HepG2 (cell line): ENCODE results near the gene AMN. TPM values are rescaled to one million over a fixed set of nuclear protein-coding genes. Genes with fewer than 3 reads are reported as not detected.
A peak's percentile ranks its signal among the peaks of the same experiment; 100 is the strongest.

ENCODE experiments used
- ATF4 ChIP-seq, 2 experiments: fragments of 450-650 bp in 1 of 2; sonication (generic) in 1 of 2; formaldehyde crosslinking; IDR thresholded peaks; 2 replicates each; pipeline versions ENCODE4 v1.5.0 to v1.8.0; 2020 to 2022; ENCODE audit warnings: mild to moderate bottlenecking in 1 of 2, missing genetic modification reagents in 1 of 2
- ATM ChIP-seq: fragments of 450-650 bp; IDR thresholded peaks from 2 replicates; pipeline ENCODE4 v1.7.1; 2017; ENCODE audit warnings: mild to moderate bottlenecking, borderline replicate concordance
- CBX1 ChIP-seq: IDR thresholded peaks from one replicate; pipeline ENCODE4 v1.6.1; 2016; ENCODE audit warnings: antibody characterized with exemption, low read depth
- DMAP1 ChIP-seq: IDR thresholded peaks from 2 replicates; pipeline ENCODE4 v1.6.1; 2016
- NCOA2 ChIP-seq: sonication (generic); formaldehyde crosslinking; IDR thresholded peaks from 2 replicates; pipeline ENCODE4 v1.8.0; 2022; ENCODE audit warnings: inconsistent platforms
- PAX8 ChIP-seq: sonication (generic); formaldehyde crosslinking; IDR thresholded peaks from 2 replicates; pipeline ENCODE4 v1.8.0; 2022; ENCODE audit warnings: mild to moderate bottlenecking, missing genetic modification reagents, borderline replicate concordance
- RNF219 ChIP-seq: sonication (generic); formaldehyde crosslinking; IDR thresholded peaks from 2 replicates; pipeline ENCODE4 v1.5.0; 2020; ENCODE audit warnings: mild to moderate bottlenecking, missing genetic modification reagents
- TBX3 ChIP-seq: fragments of 450-650 bp; IDR thresholded peaks from 2 replicates; pipeline ENCODE4 v1.6.1; 2017; ENCODE audit warnings: antibody characterized with exemption, mild to moderate bottlenecking, inconsistent platforms, borderline replicate concordance
- TCF12 ChIP-seq, 2 experiments: fragments of 450-650 bp in 1 of 2; sonication (generic) in 1 of 2; formaldehyde crosslinking in 1 of 2; IDR thresholded peaks; 2 replicates each; pipeline versions ENCODE4 v1.6.1 to v1.8.0; 2017 to 2022; ENCODE audit warnings: antibody characterized with exemption in 1 of 2, mild to moderate bottlenecking in 1 of 2, missing genetic modification reagents in 1 of 2, moderate library complexity in 1 of 2
- ZBTB2 ChIP-seq: sonication (generic); formaldehyde crosslinking; IDR thresholded peaks from 2 replicates; pipeline ENCODE4 v1.8.0; 2022; ENCODE audit warnings: low read depth, missing genetic modification reagents
- ZBTB39 ChIP-seq: sonication (generic); formaldehyde crosslinking; IDR thresholded peaks from 2 replicates; pipeline ENCODE4 v1.5.0; 2020; ENCODE audit warnings: missing genetic modification reagents
- ZNF33B ChIP-seq: sonication (generic); formaldehyde crosslinking; IDR thresholded peaks from 2 replicates; pipeline ENCODE4 v1.5.1; 2020; ENCODE audit warnings: mild to moderate bottlenecking, missing genetic modification reagents
- ZNF644 ChIP-seq: IDR thresholded peaks from 2 replicates; pipeline ENCODE4 v1.6.1; 2016; ENCODE audit warnings: low read depth
- ZSCAN30 ChIP-seq: sonication (generic); formaldehyde crosslinking; IDR thresholded peaks from 2 replicates; pipeline ENCODE4 v1.5.0; 2020; ENCODE audit warnings: mild to moderate bottlenecking, missing genetic modification reagents
- ZSCAN31 ChIP-seq: sonication (generic); formaldehyde crosslinking; IDR thresholded peaks from 2 replicates; pipeline ENCODE4 v1.5.0; 2020; ENCODE audit warnings: low read depth, mild to moderate bottlenecking, missing genetic modification reagents
- polyA plus RNA-seq, 8 experiments: library from polyadenylated mRNA; depleted of rRNA in 3 of 8; stranded (reverse) in 7 of 8; unstranded in 1 of 8; fragments of >200 nt; fragmentation: Illumina TruSeq in 4 of 8; extraction: Trizol in 4 of 8; gene quantifications; 2 replicates each; pipeline versions ENCODE4 v1.2.1 to v1.2.3, GENCODE V29; 2011 to 2016; ENCODE audit warnings: low read depth in 4 of 8, missing spikeins in 1 of 8, mixed read lengths in 1 of 8; ENCODE audit not compliant: insufficient read depth in 1 of 8
- total RNA-seq, 5 experiments: library from RNA; depleted of rRNA; stranded (reverse); fragments of >200 nt; fragmentation: Illumina TruSeq; extraction: Trizol; gene quantifications; 2 replicates each; pipeline ENCODE4 v1.2.3, GENCODE V29; 2016; ENCODE audit warnings: low read depth in 1 of 5
- TF ChIP-seq, protein P1 (sequence below): IDR thresholded peaks from 2 replicates; pipeline ENCODE4 v1.6.1; 2018; ENCODE audit warnings: missing genetic modification reagents, mild to moderate bottlenecking, missing compliant biosample characterization
- TF ChIP-seq, protein P2 (sequence below): sonication (generic); formaldehyde crosslinking; IDR thresholded peaks from 2 replicates; pipeline ENCODE4 v1.9.0; 2021; ENCODE audit warnings: missing genetic modification reagents, borderline replicate concordance

AMN gene
- total and polyA plus RNA-seq, 2 of the 13 experiments (the other 11 are each of a cell fraction or from before 2014, with no cell fraction given), result 9.8 to 33.1 TPM

GRCh38 chr14:102922490-102923200, at the start of gene AMN (continued):
- TF ChIP-seq RNF219 (CRISPR knock-in tag), result no peak
- no peak for TF ChIP-seq ATF4 (CRISPR knock-in tag; IDR thresholded peaks at IDR 0.05)
- TF ChIP-seq TCF12 (IDR thresholded peaks at IDR 0.05), result no peak
- no peak for TF ChIP-seq TCF12 (CRISPR knock-in tag; IDR thresholded peaks at IDR 0.05)
- peak; percentile 72; the same call in 1 of the 2 replicates for TF ChIP-seq ZNF33B
- TF ChIP-seq ZBTB39 (CRISPR knock-in tag), result peak; percentile 51; the same call in 1 of the 2 replicates
- TF ChIP-seq NCOA2 (CRISPR knock-in tag), result peak; percentile 67; the same call in 1 of the 2 replicates
- TF ChIP-seq ZBTB2 (CRISPR knock-in tag), result 0 out of 2 replicates have a peak, but pooled peaks have one; percentile 20
- TF ChIP-seq TBX3, result no peak
- no peak for TF ChIP-seq ZNF644 (CRISPR knock-in tag)
- TF ChIP-seq ZSCAN30 (CRISPR knock-in tag), result no peak; the same call in 1 of the 2 replicates
- TF ChIP-seq ATM, result no peak
- peak; percentile 81 for TF ChIP-seq ZSCAN31 (CRISPR knock-in tag)
- TF ChIP-seq, protein P1, sequence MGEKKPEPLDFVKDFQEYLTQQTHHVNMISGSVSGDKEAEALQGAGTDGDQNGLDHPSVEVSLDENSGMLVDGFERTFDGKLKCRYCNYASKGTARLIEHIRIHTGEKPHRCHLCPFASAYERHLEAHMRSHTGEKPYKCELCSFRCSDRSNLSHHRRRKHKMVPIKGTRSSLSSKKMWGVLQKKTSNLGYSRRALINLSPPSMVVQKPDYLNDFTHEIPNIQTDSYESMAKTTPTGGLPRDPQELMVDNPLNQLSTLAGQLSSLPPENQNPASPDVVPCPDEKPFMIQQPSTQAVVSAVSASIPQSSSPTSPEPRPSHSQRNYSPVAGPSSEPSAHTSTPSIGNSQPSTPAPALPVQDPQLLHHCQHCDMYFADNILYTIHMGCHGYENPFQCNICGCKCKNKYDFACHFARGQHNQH (CRISPR knock-in tag), result peak; percentile 82; the same call in 1 of the 2 replicates
- TF ChIP-seq, protein P2, sequence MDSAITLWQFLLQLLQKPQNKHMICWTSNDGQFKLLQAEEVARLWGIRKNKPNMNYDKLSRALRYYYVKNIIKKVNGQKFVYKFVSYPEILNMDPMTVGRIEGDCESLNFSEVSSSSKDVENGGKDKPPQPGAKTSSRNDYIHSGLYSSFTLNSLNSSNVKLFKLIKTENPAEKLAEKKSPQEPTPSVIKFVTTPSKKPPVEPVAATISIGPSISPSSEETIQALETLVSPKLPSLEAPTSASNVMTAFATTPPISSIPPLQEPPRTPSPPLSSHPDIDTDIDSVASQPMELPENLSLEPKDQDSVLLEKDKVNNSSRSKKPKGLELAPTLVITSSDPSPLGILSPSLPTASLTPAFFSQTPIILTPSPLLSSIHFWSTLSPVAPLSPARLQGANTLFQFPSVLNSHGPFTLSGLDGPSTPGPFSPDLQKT, result peak; percentile 65; the same call in 1 of the 2 replicates
- TF ChIP-seq PAX8 (CRISPR knock-in tag), result no peak
- peak; percentile 96 for TF ChIP-seq DMAP1
- peak; percentile 33 for TF ChIP-seq CBX1
